ENCODE data around the gene IGF1R.

Gene IGF1R

DNA sequence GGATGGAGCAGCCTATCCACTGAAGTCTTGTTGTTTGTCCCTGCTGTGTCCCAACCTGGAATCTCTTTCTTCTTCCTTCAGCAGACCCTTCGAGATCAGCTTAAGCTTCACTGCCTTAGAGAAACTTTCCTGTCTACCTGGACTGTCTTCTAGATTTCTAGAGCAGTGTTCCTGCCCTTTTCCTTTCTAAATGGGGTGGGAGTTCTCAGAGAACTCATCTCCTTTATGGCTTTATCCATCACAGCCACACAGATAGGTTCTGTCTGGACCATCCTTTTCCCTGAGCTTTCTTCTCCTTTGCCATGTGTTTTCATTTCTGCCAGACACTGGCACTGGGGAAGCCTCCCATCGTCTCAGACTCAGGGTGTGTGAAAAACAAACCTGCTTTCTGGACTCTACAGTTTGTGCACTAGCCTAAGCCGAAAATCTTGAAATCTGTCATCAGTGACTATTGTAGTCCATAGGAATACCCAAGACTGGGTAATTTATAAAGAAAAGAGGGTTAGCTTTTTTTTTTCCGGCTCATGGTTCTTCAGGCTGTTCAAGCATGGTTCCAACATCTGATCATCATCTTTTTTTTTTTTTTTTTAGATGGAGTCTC is 181.8 kb downstream of the IGF1R start:
- POLR2A ChIA-PET = no interaction called here
- no peak for TF ChIP-seq CTCF (IDR thresholded peaks at IDR 0.05; ENCODE audit: control extremely low read depth, extremely low read depth, low read depth, missing control alignments)
- CTCF ChIA-PET = no interaction called here
- no peak for DNase-seq (ENCODE audit: extremely low spot score)

- TF ChIP-seq CTCF (IDR thresholded peaks at IDR 0.05; ENCODE audit: control extremely low read depth, extremely low read depth, low read depth, missing control alignments) = no peak
- ChIA-PET POLR2A (no interaction called here), CTCF (interaction anchor here (1.1 to 1.8 kb wide), 3 partner anchors 16 to 316 kb away, joined by 3 to 4 read pairs (median 4); no protein-coding TSS in a partner anchor)
- no peak for DNase-seq (ENCODE audit: extremely low spot score)
Observed at GRCh38 chr15:98834976-98835375, 186.6 kb downstream of the IGF1R start.

GRCh38 chr15:98835876-98836275 is 187.5 kb downstream of the IGF1R start:
- POLR2A ChIA-PET = no interaction called here
- DNase-seq (ENCODE audit: extremely low spot score) = no peak
- no peak for TF ChIP-seq CTCF (IDR thresholded peaks at IDR 0.05; ENCODE audit: control extremely low read depth, extremely low read depth, low read depth, missing control alignments)
- CTCF ChIA-PET = interaction anchor here (1.1 kb wide), 1 partner anchor 15 kb away, joined by 3 read pairs; no protein-coding TSS in a partner anchor

GRCh38 chr15:98838387-98839259 is 190.3 kb downstream of the IGF1R start:
- ChIA-PET CTCF (interaction anchor here (1.0 to 1.3 kb wide), 3 partner anchors 13 to 56 kb away, joined by 3 to 4 read pairs (median 3); no protein-coding TSS in a partner anchor), POLR2A (no interaction called here)
- DNase-seq (ENCODE audit: extremely low spot score) = no peak
- TF ChIP-seq CTCF (IDR thresholded peaks at IDR 0.05; ENCODE audit: control extremely low read depth, extremely low read depth, low read depth, missing control alignments) = no peak

DNA sequence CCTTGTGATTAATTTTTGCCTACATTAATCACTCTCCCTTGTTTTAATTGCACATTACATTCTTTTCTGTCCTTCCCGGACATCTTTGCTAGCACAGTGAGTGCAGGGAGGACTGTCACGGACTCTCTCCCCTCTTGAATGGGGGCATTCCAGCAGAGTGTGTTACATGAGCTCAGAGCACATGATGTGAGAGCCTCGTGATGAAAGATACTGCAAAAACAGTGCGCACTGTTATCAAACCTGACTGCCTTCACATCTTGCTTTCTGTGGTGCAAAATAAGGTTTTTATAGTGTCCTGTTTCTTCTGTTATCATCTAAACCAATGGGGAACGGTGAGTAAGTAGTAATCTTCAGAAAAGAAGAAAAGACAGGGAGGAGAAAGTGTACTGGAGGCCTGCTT is 191.7 kb downstream of the IGF1R start:
- POLR2A ChIA-PET = no interaction called here
- CTCF ChIA-PET = interaction anchor here (1.2 kb wide), 1 partner anchor 24 kb away, joined by 3 read pairs; no protein-coding TSS in a partner anchor
- TF ChIP-seq CTCF (IDR thresholded peaks at IDR 0.05; ENCODE audit: control extremely low read depth, extremely low read depth, low read depth, missing control alignments) = no peak
- DNase-seq (ENCODE audit: extremely low spot score) = no peak

- ChIA-PET CTCF (interaction anchor here (1.3 kb wide), 1 partner anchor 40 kb away, joined by 3 read pairs; no protein-coding TSS in a partner anchor), POLR2A (no interaction called here)
- no peak for DNase-seq (ENCODE audit: extremely low spot score)
- TF ChIP-seq CTCF (IDR thresholded peaks at IDR 0.05; ENCODE audit: control extremely low read depth, extremely low read depth, low read depth, missing control alignments) = no peak
Observed at GRCh38 chr15:98841419-98841970, 193.2 kb downstream of the IGF1R start.

All from GM10248 (cell line).